ENCODE measurements around the gene SLC16A3. TPM values are rescaled to one million over a fixed set of nuclear protein-coding genes. Genes with fewer than 3 reads are reported as not detected.

Gene SLC16A3
- total and polyA plus RNA-seq, 11 donors, result 6.5 to 56.0 (median 12.9) TPM

DNA sequence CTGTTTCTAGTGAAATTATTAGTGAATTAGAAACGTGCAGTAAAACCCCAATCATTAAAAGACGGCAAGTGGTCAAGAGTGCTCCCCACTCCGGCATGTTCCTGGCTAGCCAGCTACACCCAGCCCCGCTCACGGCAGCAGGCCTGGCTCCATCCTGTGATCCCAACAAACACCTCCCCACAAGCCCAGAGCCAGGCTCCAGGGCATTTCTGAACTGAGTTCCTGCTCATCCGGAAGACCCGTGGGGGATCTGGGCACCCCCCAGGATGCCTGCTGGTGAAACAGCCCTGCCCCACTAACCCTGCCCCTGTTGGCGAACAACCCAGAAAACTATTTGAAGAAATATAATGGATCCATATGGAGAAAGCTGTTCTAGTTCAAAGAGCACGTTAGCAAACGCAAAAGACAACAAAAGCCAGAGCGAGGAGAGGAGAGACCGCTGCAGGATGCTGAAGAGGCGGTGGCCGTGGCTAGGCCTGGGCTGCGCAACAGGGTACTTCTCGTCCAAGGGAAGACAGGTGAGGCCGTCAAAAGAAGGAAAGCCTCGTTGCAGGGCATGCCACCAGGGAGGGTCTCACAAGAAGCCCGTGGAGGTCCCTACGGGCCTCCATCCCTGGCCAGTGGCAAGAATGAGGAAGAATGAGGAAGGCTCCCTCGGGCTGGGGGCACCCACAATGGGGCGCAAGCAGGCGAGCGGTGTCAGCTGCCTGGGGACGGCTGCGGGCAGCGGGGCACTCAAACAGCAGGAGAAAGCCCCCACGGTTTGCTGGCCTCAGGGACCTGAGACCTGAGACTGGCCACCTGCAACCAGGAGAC lies 19.2 kb downstream of the SLC16A3 start:
- Histone ChIP-seq H3K27ac (peak overlapping the region in 7 of 12 donors; percentile 41 to 86 (median 73)), H3K4me3 (no peak overlapping the region), H3K36me3 (peaks cover 9 to 100% (median 97%) of the 10 kb centered on the region in 9 donors), H3K4me1 (peaks cover 15 to 49% (median 32%) of the 10 kb centered on the region in 12 donors), H3K27me3 (no peaks in the 10 kb centered on the region), H3K9me3 (no peaks in the 10 kb centered on the region)
- TF ChIP-seq POLR2A (IDR thresholded peaks at IDR 0.05), result no peak
- TF ChIP-seq, protein P1, sequence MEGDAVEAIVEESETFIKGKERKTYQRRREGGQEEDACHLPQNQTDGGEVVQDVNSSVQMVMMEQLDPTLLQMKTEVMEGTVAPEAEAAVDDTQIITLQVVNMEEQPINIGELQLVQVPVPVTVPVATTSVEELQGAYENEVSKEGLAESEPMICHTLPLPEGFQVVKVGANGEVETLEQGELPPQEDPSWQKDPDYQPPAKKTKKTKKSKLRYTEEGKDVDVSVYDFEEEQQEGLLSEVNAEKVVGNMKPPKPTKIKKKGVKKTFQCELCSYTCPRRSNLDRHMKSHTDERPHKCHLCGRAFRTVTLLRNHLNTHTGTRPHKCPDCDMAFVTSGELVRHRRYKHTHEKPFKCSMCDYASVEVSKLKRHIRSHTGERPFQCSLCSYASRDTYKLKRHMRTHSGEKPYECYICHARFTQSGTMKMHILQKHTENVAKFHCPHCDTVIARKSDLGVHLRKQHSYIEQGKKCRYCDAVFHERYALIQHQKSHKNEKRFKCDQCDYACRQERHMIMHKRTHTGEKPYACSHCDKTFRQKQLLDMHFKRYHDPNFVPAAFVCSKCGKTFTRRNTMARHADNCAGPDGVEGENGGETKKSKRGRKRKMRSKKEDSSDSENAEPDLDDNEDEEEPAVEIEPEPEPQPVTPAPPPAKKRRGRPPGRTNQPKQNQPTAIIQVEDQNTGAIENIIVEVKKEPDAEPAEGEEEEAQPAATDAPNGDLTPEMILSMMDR (IDR thresholded peaks at IDR 0.05), result no peak
- ATAC-seq, result no peak
- intact Hi-C loops (cut with DNase I), result loop anchor here in 1 of 10 donors (10.0 kb wide), 1 partner anchor 47 kb away; no protein-coding TSS in a partner anchor
- WGBS, 4 donors, result 87 to 88% (median 88%) methylated on average over 28 of the region's 28 CpGs
- DNase-seq, result peak in 1 of 5 donors; percentile 32

DNA sequence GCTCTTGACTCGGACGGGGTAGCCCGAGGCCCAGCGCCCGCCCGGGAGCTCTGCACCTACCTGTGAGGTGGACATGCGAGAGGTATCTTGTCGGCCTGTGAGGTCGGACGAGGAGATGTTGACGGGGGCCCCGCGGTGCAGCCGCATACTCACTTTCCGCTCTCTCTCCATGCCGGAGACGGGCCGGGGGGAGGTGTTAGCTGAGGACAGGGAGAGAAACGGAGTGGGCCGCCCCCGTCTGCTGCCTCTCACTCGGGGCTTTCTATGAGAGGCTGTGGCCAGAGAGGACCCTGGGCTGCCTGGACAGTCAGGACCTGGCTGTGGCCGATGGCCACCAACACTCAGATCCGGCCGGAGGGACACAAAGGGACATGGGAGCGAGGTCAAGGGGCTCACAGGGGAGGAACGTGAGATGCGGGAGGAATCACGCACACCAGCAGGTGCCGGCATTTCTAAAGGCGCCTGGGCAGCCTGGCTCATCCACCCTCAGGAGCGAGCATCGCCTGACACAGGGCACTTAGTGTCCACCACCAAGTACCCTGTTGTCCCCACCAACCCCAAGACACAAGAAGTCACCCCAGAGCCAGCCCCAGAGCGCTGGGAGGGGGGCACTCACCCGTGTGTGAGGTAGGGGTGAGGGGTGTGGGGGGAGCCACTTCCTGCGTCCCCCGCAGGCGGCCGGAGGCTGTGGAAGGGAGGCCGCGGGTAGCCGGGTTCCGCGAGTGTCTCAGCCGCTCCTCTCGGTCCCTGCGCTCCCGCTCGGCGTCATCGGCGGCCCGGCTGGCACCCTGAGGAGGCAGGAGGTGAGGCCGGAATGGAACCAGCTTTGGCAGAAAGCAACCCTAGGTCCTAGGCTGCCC lies 20.2 kb downstream of the SLC16A3 start:
- ATAC-seq (no peak), DNase-seq (peak in 2 of 5 donors; percentile 23 to 57)
- WGBS, 4 donors, result 90 to 92% (median 92%) methylated on average over 48 to 54 of the region's 54 CpGs
- no peak overlapping the region for H3K4me3 ChIP-seq
- H3K4me1 ChIP-seq, result peaks cover 15 to 42% (median 25%) of the 10 kb centered on the region in 12 donors
- peaks cover 12 to 96% (median 94%) of the 10 kb centered on the region in 9 donors for H3K36me3 ChIP-seq
- no peaks in the 10 kb centered on the region for H3K27me3 ChIP-seq
- no peaks in the 10 kb centered on the region for H3K9me3 ChIP-seq
- TF ChIP-seq, protein P1 (IDR thresholded peaks at IDR 0.05), result no peak
- no peak for TF ChIP-seq POLR2A (IDR thresholded peaks at IDR 0.05)
- intact Hi-C loops (cut with DNase I), result loop anchor here in 1 of 10 donors (10.0 kb wide), 1 partner anchor 46 kb away; no protein-coding TSS in a partner anchor
- H3K27ac ChIP-seq, result peak overlapping the region in 1 of 12 donors; percentile 86

DNA sequence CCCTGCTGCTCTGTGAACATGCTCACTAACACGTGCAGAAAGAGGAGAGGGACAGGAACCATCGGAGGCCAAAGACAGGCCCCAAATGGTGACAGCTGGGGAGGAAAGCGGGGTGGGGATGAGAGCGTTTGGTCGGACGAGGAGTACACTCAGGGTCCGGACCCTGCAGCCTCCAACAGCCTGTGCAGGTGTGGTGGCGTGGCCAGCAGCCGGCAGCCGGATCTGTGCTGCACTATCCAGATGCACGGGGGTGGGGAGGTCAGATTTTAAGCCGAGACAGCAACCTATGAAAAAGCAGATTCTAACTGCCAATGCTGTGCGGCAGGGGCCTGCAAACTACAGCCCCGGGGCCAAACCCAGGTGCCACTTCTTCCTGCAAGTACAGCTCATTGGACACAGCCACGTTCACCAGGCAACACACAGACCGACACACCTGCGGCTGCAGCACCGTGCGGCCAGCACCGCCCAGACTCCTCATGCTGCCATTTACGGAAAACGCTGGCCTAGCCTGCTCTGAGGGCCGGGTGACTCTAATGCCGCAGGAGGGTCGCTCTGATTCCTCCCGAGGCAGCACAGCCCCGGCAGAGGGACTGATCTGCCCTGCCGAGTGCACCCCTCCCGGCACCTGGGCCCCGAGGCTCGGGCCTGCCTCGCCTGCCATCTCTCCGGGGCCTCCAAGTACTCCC lies 21.2 kb downstream of the SLC16A3 start:
- ATAC-seq (no peak), DNase-seq (peak in 2 of 5 donors; percentile 18 to 54)
- intact Hi-C loops (cut with DNase I), result loop anchor here in 1 of 10 donors (10.0 kb wide), 1 partner anchor 45 kb away; no protein-coding TSS in a partner anchor
- Histone ChIP-seq H3K4me1 (peaks cover 15 to 42% (median 25%) of the 10 kb centered on the region in 12 donors), H3K4me3 (no peak overlapping the region), H3K9me3 (no peaks in the 10 kb centered on the region), H3K27me3 (no peaks in the 10 kb centered on the region), H3K36me3 (peaks cover 12 to 93% (median 85%) of the 10 kb centered on the region in 9 donors), H3K27ac (no peak overlapping the region)
- TF ChIP-seq, protein P1 (IDR thresholded peaks at IDR 0.05), result no peak
- no peak for TF ChIP-seq POLR2A (IDR thresholded peaks at IDR 0.05)
- WGBS, 4 donors, result 84 to 88% (median 86%) methylated on average over 17 to 33 of the region's 33 CpGs

Measured in heart left ventricle (tissue), 16 donors.